ENCODE data around the gene GGT1. TPM values are rescaled to one million over a fixed set of nuclear protein-coding genes. Genes with fewer than 3 reads are reported as not detected.

GGT1 gene
- total RNA-seq, 6 donors from 2014 or later: 57.4 to 220 (median 117) TPM

- Histone ChIP-seq H3K27me3 (no peaks in the 10 kb centered on the region), H3K36me3 (peaks cover 6 to 57% (median 39%) of the 10 kb centered on the region in 4 donors), H3K27ac (no peak overlapping the region), H3K4me1 (peaks cover 19 to 53% (median 31%) of the 10 kb centered on the region in 4 donors), H3K4me3 (no peak overlapping the region), H3K9me3 (no peaks in the 10 kb centered on the region)
- no peak for ATAC-seq (ENCODE audit: low FRiP score in 2 of 2)
- no peak for TF ChIP-seq POLR2AphosphoS5 (IDR thresholded peaks at IDR 0.05)
- no peak for TF ChIP-seq POLR2A (IDR thresholded peaks at IDR 0.05)
- TF ChIP-seq EP300 (IDR thresholded peaks at IDR 0.05): no peak
- TF ChIP-seq CTCF (IDR thresholded peaks at IDR 0.05): no peak
- no peak for DNase-seq
- WGBS, 2 donors: 84 to 94% methylated on average over 2 to 4 of the region's 4 CpGs
Observed at GRCh38 chr22:24559471-24559870, 43.5 kb upstream of the GGT1 start.

- peaks cover 21 to 54% (median 32%) of the 10 kb centered on the region in 4 donors for H3K4me1 ChIP-seq
- H3K9me3 ChIP-seq: no peaks in the 10 kb centered on the region
- H3K27ac ChIP-seq: no peak overlapping the region
- H3K4me3 ChIP-seq: no peak overlapping the region
- no peak for ATAC-seq (ENCODE audit: low FRiP score in 2 of 2)
- H3K36me3 ChIP-seq: peaks cover 2 to 58% (median 38%) of the 10 kb centered on the region in 4 donors
- WGBS, 2 donors: 77 to 85% methylated on average over 2 of the region's 2 CpGs
- H3K27me3 ChIP-seq: no peaks in the 10 kb centered on the region
- no peak for TF ChIP-seq POLR2A (IDR thresholded peaks at IDR 0.05)
- TF ChIP-seq CTCF (IDR thresholded peaks at IDR 0.05): no peak
- no peak for TF ChIP-seq EP300 (IDR thresholded peaks at IDR 0.05)
- TF ChIP-seq POLR2AphosphoS5 (IDR thresholded peaks at IDR 0.05): no peak
- no peak for DNase-seq
Observed at GRCh38 chr22:24563246-24563645, 39.7 kb upstream of the GGT1 start.

- ATAC-seq (ENCODE audit: low FRiP score in 2 of 2): no peak
- H3K4me1 ChIP-seq: peaks cover 21 to 41% (median 28%) of the 10 kb centered on the region in 4 donors
- 72 to 81% methylated on average over 2 of the region's 2 CpGs for WGBS, 2 donors
- peaks cover 13 to 58% (median 39%) of the 10 kb centered on the region in 4 donors for H3K36me3 ChIP-seq
- H3K4me3 ChIP-seq: no peak overlapping the region
- TF ChIP-seq POLR2A (IDR thresholded peaks at IDR 0.05) (no peak), POLR2AphosphoS5 (IDR thresholded peaks at IDR 0.05) (no peak), CTCF (IDR thresholded peaks at IDR 0.05) (no peak), EP300 (IDR thresholded peaks at IDR 0.05) (no peak)
- no peaks in the 10 kb centered on the region for H3K9me3 ChIP-seq
- H3K27ac ChIP-seq: no peak overlapping the region
- DNase-seq: no peak
- no peaks in the 10 kb centered on the region for H3K27me3 ChIP-seq
Observed at GRCh38 chr22:24564376-24565058, 38.5 kb upstream of the GGT1 start.

- no peak for ATAC-seq (ENCODE audit: low FRiP score in 2 of 2)
- H3K4me3 ChIP-seq: no peak overlapping the region
- no peaks in the 10 kb centered on the region for H3K27me3 ChIP-seq
- H3K4me1 ChIP-seq: peaks cover 21 to 37% (median 27%) of the 10 kb centered on the region in 4 donors
- no peak for DNase-seq
- no peaks in the 10 kb centered on the region for H3K9me3 ChIP-seq
- TF ChIP-seq POLR2AphosphoS5 (IDR thresholded peaks at IDR 0.05) (no peak), EP300 (IDR thresholded peaks at IDR 0.05) (no peak), POLR2A (IDR thresholded peaks at IDR 0.05) (no peak), CTCF (IDR thresholded peaks at IDR 0.05) (no peak)
- H3K27ac ChIP-seq: no peak overlapping the region
- H3K36me3 ChIP-seq: peaks cover 18 to 58% (median 40%) of the 10 kb centered on the region in 4 donors
- 77 to 83% methylated on average over 2 of the region's 2 CpGs for WGBS, 2 donors
Observed at GRCh38 chr22:24565077-24565476, 37.9 kb upstream of the GGT1 start.
